Upper lobe of right lung (tissue), 1 donor: Measurements from ENCODE around the gene ACTR3. TPM values are rescaled to one million over a fixed set of nuclear protein-coding genes. Genes with fewer than 3 reads are reported as not detected.
A peak's percentile ranks its signal among the peaks of the same experiment; 100 is the strongest.

ENCODE experiments used
- ATAC-seq: fragments of 200-7000 bp; cut with Tn5 transposase; one replicate; pipeline ENCODE4 v1.9.1; 2020; ENCODE audit warnings: mild to moderate bottlenecking, moderate library complexity
- DNase-seq: peaks from one replicate; pipeline ENCODE4 v3.0.0-alpha.2; 2020
- H3K27ac ChIP-seq: fragments of 200-600 bp; one replicate; pipeline ENCODE4 v1.8.0; 2022
- H3K27me3 ChIP-seq: fragments of 200-600 bp; one replicate; pipeline ENCODE4 v1.8.0; 2022; ENCODE audit warnings: mild to moderate bottlenecking
- H3K36me3 ChIP-seq: fragments of 200-600 bp; one replicate; pipeline ENCODE4 v1.8.0; 2022
- H3K4me1 ChIP-seq: fragments of 200-600 bp; one replicate; pipeline ENCODE4 v1.8.0; 2022
- H3K4me3 ChIP-seq: fragments of 200-600 bp; one replicate; pipeline ENCODE4 v1.8.0; 2022; ENCODE audit warnings: mild to moderate bottlenecking
- H3K9me3 ChIP-seq: fragments of 200-600 bp; one replicate; pipeline ENCODE4 v1.8.0; 2022
- CTCF ChIP-seq: fragments of 200-600 bp; IDR thresholded peaks from one replicate; pipeline ENCODE4 v1.8.0; 2022; ENCODE audit warnings: antibody characterized with exemption
- intact Hi-C: fragments of 100-400 bp; cut with DNase I; formaldehyde crosslinking; loops from one replicate; pipeline ENCODE4 v1.11.0; 2022
- total RNA-seq: library from RNA; stranded (reverse); fragmentation: NEBNext Ultra II Directional; extraction: Animal tissue kit (Norgen Biotek cat#: 25700); gene quantifications from one replicate; pipeline ENCODE4 v1.2.1, GENCODE V29; 2021
- donor health status: DM: no; HTN: yes; CAD: no; lungs with severe emphysema.

ACTR3 gene
- total RNA-seq, 1 donor from 2014 or later: 229 TPM

DNA sequence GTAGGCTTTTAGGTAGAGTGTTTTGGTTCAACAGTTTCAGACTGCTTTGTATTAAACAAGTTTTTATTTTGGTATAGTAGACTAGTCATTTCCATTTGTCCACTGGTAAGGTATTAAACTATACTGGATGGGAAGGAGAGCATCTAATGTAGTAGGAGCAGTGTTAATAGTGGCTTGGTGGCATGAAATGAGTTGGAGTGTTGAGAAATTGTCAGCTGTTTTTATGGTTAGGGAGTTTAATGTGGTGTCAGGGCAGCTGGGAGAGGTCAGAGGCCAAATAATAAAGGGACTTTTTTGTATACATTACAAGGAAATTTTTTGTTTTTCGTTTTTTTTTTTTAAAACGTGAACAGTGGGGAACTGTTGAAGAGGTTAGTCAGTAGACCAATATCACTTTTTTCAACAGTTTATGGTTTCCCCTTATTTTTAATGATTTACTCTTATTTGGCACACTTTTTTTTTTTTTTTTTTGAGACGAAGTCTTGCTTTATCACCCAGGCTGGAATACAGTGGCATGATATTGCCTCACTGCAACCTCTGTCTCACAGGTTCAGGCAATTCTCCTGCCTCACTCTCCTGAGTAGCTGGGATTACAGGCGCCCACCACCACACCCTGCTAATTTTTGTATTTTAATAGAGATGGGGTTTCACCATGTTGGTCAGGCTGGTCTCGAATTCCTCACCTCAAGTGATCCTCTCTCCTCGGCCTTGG lies 21.2 kb downstream of the ACTR3 start:
- no peaks in the 10 kb centered on the region for H3K27me3 ChIP-seq
- intact Hi-C loops: no loop called here
- H3K27ac ChIP-seq: no peak overlapping the region
- H3K9me3 ChIP-seq: no peaks in the 10 kb centered on the region
- H3K36me3 ChIP-seq: peaks cover 16% of the 10 kb centered on the region
- DNase-seq (no peak), ATAC-seq (no peak)
- no peak overlapping the region for H3K4me3 ChIP-seq
- TF ChIP-seq CTCF: no peak
- H3K4me1 ChIP-seq: peaks cover 16% of the 10 kb centered on the region

DNA sequence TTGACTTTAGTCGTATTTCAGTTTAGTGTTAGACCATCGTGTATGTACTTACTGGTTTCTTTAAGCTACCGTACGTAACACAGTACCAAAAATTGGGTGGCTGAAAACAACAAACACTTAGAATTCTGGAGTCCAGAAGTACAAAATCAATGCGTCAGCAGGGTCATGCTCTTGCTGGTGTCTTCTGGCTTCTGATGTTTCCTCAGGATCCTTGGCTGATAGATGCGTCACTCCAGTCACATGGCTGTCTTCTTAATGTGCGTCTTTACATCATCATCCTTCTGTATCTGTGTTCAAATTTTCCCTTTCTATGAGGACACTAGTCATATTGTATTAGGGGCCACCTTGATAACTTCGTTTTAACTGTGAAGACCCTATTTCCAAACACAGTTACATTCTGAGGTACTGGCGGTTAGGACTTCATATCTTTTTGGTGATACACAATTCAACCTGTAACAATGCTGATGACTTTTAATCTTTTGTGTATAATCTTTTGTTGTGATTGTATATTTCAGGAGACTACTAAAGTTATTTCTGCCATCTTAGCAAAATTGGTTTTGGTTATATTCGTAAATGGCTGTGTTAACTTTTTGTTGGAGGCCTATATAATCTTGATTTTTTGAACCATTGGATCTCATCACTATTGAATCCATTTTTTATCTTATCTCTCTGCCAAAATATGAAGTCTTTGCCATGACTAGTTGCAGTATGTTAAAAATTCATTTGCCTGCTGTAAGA lies 25.4 kb downstream of the ACTR3 start:
- ATAC-seq (no peak), DNase-seq (no peak)
- intact Hi-C loops: no loop called here

GRCh38 chr2:113918229-113918628 lies 28.3 kb downstream of the ACTR3 start:
- Histone ChIP-seq H3K4me3 (no peak overlapping the region), H3K27me3 (no peaks in the 10 kb centered on the region), H3K4me1 (no peaks in the 10 kb centered on the region), H3K36me3 (peaks cover 61% of the 10 kb centered on the region), H3K27ac (no peak overlapping the region), H3K9me3 (no peaks in the 10 kb centered on the region)
- ATAC-seq (no peak), DNase-seq (no peak)
- no peak for TF ChIP-seq CTCF
- intact Hi-C loops: no loop called here

More for the DNA sequence above, 25.4 kb downstream of the ACTR3 start:
- H3K9me3 ChIP-seq: no peaks in the 10 kb centered on the region
- TF ChIP-seq CTCF: no peak
- H3K36me3 ChIP-seq: peaks cover 55% of the 10 kb centered on the region
- H3K27me3 ChIP-seq: no peaks in the 10 kb centered on the region
- no peak overlapping the region for H3K4me3 ChIP-seq
- H3K4me1 ChIP-seq: peaks cover 3% of the 10 kb centered on the region
- no peak overlapping the region for H3K27ac ChIP-seq

DNA sequence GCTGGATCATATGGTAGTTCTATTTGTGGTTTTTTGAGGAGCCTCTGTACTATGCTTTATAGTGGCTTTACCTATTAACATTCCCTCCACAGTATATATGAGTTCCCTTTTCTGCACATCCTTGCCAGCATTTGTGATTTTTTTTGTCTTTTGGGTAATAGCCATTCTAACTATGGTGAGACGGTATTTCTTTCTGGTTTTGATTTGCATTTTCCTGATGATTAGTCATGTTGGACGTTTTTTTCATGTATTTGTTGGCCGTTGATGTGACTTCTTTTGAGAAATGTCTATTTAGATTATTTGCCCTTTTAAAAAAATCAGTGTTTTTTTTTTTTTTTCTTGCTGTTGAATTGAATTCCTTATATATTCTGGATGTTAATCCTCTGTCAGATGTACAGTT lies 31.1 kb downstream of the ACTR3 start:
- TF ChIP-seq CTCF: no peak
- H3K9me3 ChIP-seq: no peaks in the 10 kb centered on the region

DNA sequence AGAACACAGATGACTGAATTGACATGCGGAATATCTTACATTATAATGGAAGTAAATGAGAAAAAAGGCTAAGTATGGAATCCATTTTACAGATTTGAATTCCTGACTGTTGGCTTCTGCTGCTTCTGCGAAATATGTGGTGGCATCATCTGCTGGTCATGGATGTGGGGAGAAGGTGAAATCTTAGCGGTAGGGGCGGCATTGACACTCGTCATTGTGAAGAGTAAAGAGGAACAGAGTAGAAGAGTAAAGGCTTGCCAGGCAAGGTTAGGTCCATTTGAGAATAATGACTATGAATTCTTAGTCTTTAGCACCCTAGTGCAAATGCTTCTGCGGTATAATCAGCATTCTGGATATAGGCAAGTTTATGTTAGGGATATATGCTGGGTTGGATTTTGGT lies 32.4 kb downstream of the ACTR3 start:
- no peak overlapping the region for H3K27ac ChIP-seq
- DNase-seq: no peak
- H3K4me3 ChIP-seq: no peak overlapping the region
- H3K36me3 ChIP-seq: peaks cover 67% of the 10 kb centered on the region
- no peaks in the 10 kb centered on the region for H3K4me1 ChIP-seq
- H3K9me3 ChIP-seq: no peaks in the 10 kb centered on the region
- intact Hi-C loops: no loop called here
- no peak for TF ChIP-seq CTCF
- ATAC-seq: peak; percentile 51
- H3K27me3 ChIP-seq: no peaks in the 10 kb centered on the region

More for the DNA sequence above, 31.1 kb downstream of the ACTR3 start:
- no peak overlapping the region for H3K27ac ChIP-seq
- peaks cover 68% of the 10 kb centered on the region for H3K36me3 ChIP-seq
- no peaks in the 10 kb centered on the region for H3K4me1 ChIP-seq
- no peaks in the 10 kb centered on the region for H3K27me3 ChIP-seq
- no peak overlapping the region for H3K4me3 ChIP-seq
- DNase-seq (no peak), ATAC-seq (no peak)
- intact Hi-C loops: no loop called here
